Uterus (tissue), 2 donors: ENCODE data around the gene ZNF319.

Experiments
- CTCF ChIP-seq, 4 experiments: fragments of 200-600 bp in 2 of 4; fragments of 450-650 bp in 2 of 4; sonication (generic) in 2 of 4; IDR thresholded peaks; one replicate each; pipeline ENCODE4 v1.5.1; 2016 to 2019; ENCODE audit warnings: antibody characterized with exemption in 4 of 4, mild to moderate bottlenecking in 2 of 4, moderate library complexity in 1 of 4
- POLR2A ChIP-seq, 2 donors: fragments of 450-650 bp; IDR thresholded peaks; one replicate each; pipeline ENCODE4 v1.6.1; 2016; ENCODE audit warnings: antibody characterized with exemption in 2 of 2, mild to moderate bottlenecking in 1 of 2, moderate library complexity in 1 of 2

- TF ChIP-seq CTCF (IDR thresholded peaks at IDR 0.05) (no peak), POLR2A (IDR thresholded peaks at IDR 0.05) (no peak)
Observed at GRCh38 chr16:57999366-57999970, 1.0 kb downstream of the ZNF319 start.
